GM21786 (cell line): ENCODE measurements around the gene HTT.
A peak's percentile ranks its signal among the peaks of the same experiment; 100 is the strongest.
"Not testable (repeated sequence)": the region's sequence is repeated elsewhere in the genome, so short reads cannot be mapped to it uniquely, and the experiment has no call there.

ENCODE experiments used
- ATAC-seq: cut with Tn5 transposase; IDR thresholded peaks from one replicate; pipeline ENCODE4 v1.9.1; 2021; ENCODE audit not compliant: unreplicated experiment

HTT gene

DNA sequence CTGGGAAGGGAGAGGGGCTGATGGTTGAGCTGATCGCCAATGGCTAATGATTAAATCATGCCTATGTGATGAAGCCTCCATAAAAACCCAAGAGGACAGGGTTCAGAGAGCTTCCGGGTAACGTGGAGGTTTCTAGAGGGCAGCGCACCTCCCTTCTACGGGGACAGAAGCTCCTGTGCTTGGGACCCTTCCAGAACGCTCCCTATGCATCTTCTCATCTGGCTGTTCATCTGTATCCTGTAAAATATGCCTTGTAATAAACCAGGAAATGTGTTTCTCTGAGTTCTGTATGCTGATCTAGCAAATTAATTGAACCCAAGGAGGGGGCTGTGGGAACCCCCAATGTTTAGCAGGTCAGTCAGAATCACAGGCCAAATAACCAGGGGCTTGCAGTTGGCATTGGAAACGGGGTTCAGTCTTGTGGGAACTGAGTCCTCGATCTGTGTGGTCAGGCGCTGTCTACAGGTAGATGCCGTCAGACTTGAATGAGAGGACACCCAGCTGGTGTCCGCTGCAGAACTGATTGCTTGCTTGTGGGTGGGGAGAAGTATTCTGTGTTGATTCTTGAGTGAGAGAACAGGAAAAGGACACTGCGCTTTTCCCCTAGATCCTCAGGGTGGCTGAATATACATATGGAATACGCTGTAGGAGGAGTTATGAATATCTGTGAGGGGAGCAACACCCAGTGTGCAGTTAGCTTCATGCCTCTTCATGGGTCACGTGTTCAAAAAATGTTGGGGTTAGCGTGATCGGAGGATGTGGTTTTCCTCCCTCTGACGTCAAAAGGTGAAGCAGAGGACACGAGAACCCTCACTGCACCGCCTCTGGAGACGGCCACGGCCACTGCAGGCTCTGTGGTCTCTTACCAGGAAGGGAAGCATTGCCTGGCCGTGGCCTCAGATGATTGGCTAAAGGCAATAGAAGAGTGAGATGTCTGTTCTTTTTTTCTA, 29.3 kb upstream of the HTT start:
- no peak for ATAC-seq

GRCh38 chr4:3046162-3046561, 28.3 kb upstream of the HTT start:
- no peak for ATAC-seq

DNA sequence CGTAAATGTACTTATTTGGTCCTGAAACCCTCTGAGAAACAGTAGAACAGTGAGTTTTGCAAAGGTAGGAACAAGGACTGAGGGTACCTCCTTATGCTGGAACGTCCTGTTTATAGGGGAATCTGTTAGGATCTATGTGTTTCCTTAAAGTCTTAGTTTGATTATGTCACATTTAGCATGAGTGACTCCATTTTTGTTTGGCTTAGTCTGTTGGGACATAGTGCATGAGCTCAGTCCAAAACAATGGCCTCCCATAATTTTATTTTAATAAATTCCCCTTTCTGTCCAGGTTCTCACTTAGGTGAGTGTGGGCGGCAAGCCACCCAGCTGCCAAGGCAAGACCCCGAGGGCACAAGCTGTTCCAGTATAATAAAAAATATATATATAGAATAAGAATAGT, 27.9 kb upstream of the HTT start:
- no peak for ATAC-seq

DNA sequence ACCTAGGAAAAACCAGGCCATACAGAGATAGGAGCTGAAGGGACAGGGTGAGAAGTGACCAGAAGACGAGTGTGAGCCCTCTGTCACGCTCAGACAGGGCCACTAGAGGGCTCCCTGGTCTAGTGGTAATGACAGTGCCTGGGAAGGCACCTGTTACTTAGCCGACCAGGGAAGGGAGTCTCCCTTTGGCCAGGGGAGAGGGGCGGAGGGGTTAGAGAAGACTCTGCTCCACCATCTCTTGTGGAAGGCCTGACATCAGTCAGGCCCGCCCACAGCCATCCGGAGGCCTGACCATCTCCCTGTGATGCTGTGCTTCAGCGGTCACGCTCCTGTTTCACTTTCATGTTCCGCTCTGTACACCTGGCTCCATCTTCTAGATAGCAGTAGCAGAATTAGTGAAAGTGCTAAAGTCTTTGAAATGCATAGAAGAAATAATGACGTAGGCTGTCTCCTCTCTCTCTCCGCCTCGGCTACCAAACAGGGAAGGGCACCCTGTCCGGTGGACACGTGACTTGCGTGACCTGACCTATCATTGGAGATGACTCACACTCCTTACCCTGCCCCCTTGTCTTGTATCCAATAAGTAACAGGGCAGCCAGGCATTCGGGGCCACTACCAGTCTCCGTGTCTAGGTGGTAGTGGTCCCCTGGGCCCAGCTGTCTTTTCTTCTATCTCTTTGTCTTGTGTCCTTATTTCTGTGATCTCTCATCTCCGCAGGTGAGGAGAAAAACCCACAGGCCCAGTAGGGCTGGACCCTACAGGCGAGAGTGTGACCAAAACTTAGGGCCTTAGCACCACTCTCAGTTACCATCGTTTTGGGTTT, 26.8 kb upstream of the HTT start:
- ATAC-seq, result peak; percentile 91

- ATAC-seq, result not testable (repeated sequence)
Observed at GRCh38 chr4:3051141-3051897, 23.2 kb upstream of the HTT start.

- ATAC-seq, result no peak
Observed at GRCh38 chr4:3054169-3054759, 20.2 kb upstream of the HTT start.

GRCh38 chr4:3059943-3060342, 14.5 kb upstream of the HTT start:
- no peak for ATAC-seq

DNA sequence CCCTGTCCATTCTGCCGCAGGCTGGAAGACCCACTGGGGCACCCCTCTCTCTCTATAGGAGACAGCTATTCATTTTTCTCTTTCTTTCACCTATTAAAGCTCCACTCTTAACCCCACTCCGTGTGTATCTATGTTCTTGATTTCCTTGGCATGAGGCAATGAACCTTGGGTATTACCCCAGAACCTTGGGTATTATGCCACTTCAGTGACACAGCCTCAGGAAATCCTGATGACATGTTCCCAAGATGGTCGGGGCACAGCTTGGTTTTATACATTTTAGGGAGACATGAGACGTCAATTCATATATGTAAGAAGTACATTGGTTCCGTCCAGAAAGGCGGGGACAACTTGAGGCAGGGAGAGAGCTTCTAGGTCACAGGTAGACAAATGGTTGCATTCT, 13.5 kb upstream of the HTT start:
- ATAC-seq, result no peak

GRCh38 chr4:3062471-3062870, 12.0 kb upstream of the HTT start:
- no peak for ATAC-seq

GRCh38 chr4:3065551-3065950, 8.9 kb upstream of the HTT start:
- ATAC-seq, result no peak

- no peak for ATAC-seq
Observed at GRCh38 chr4:3066836-3067400, 7.6 kb upstream of the HTT start.

DNA sequence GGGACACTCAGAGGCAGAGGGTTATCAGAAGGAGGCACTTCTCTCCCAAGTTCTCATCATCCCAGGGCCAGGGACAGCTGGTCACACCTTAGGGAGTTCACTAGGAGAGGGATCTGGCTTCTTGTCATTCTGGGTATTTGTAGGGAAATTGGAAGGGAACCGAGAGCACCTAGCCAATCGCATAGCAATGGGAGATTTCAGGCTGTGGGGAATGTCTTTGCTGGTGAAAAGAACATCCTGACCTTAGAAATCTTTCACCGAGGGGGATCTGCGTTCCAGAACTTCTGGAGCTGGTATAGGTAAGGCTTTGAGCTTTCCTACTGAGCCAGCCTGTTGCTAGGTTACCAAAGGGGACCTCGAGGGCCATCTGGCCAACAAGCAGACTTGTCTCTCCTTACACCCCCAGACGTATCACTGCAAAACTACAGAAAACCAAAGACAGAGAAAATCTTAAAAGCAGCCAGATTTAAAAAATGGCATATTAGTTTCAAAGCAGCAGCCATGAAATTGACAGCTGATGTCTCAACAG, 6.9 kb upstream of the HTT start:
- no peak for ATAC-seq

DNA sequence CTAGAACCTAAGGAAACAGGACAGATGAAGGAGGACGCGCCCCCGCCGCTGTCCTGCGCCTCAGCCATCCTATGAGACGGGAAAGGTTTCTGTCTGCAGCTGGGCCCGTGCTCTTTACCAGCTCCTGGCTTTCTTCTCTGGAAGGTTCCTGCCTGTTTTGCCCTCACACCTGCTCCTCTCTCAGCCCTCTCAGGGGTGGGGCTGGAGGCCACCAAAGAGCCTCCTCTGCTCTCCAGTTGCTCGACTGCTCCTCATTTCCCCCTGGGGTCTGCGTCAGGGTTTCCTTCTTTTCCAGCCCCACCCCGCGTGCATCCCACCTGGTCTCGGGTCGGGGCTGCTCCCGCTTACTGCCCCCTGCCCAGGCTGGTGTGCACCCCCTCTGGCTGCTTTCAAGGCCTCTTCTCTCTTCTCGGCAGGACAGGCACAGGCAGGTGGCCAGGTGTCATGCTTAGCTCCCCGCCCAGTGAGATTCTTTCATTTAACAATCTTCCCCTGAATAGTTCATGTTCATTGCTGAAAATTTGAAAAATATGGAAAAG, 4.8 kb upstream of the HTT start:
- ATAC-seq, result no peak

DNA sequence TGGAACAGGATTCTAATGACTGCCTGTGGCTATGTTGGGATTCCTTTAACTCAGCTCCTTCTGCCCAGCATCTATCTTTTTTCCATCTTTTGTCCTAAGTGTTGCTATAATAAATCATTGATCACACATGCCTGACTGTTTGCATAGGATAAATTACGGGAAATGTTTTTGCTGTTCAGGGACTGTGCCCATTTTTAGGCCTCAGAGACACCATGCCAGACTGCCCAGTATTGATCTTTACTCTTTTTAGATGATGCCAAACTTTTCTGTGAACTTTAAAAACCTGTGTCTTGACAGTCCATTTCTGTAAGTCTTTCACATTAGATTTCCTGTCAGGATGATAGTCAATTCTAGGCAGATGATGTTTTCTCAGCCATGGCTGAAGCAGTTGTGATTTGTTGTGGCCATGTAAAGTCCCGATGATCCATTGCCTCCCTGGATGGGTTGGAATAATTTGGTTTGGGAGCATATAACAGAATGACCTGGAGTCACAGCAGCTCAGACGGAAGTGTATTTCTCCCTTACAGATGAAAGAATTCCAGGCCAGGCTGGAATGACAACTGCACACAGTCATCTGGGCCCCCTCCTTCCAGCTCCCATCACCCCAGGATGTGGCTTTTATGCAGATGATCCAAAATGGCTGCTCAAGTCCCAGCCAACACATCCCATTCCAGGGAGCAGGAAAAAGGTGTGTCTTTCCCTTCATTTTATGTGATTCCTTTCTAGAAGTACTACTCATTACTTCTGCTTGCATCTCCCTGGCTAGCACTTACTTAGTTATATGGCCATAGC, 3.6 kb upstream of the HTT start:
- no peak for ATAC-seq

DNA sequence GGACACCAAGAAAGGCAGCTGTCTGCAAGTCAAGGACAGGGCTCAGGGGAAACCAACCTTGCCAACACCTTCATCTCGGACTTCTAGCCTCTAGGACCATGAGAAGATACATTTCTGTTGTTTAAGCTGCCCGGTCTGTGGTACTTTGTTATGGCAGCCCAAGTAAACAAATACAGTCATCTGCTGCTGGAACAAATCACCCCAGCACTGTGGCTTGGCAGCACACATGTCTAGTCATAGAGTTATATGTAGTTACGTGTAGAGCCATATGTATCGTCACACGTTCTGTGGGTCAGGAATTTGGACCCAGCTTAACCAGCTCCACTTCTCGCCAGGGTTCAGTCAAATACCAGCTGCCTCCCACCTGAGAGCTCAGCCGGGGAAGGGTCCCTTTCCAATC, 2.7 kb upstream of the HTT start:
- no peak for ATAC-seq

GRCh38 chr4:3073158-3074077, 1.1 kb upstream of the HTT start:
- peak; percentile 17 for ATAC-seq

DNA sequence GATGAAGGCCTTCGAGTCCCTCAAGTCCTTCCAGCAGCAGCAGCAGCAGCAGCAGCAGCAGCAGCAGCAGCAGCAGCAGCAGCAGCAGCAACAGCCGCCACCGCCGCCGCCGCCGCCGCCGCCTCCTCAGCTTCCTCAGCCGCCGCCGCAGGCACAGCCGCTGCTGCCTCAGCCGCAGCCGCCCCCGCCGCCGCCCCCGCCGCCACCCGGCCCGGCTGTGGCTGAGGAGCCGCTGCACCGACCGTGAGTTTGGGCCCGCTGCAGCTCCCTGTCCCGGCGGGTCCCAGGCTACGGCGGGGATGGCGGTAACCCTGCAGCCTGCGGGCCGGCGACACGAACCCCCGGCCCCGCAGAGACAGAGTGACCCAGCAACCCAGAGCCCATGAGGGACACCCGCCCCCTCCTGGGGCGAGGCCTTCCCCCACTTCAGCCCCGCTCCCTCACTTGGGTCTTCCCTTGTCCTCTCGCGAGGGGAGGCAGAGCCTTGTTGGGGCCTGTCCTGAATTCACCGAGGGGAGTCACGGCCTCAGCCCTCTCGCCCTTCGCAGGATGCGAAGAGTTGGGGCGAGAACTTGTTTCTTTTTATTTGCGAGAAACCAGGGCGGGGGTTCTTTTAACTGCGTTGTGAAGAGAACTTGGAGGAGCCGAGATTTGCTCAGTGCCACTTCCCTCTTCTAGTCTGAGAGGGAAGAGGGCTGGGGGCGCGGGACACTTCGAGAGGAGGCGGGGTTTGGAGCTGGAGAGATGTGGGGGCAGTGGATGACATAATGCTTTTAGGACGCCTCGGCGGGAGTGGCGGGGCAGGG, 568 bp downstream of the HTT start:
- no peak for ATAC-seq

- no peak for ATAC-seq
Observed at GRCh38 chr4:3075652-3075981, 1.1 kb downstream of the HTT start.
